GM19099 (cell line): ENCODE measurements around the gene ARMC9.

Experiments
- POLR2A ChIP-seq: IDR thresholded peaks from 3 replicates; pipeline ENCODE4 v1.6.1; 2011; ENCODE audit warnings: low read depth; ENCODE audit not compliant: insufficient read length; ENCODE audit errors: extremely low read depth

Gene ARMC9

GRCh38 chr2:231341100-231341499 is 142.7 kb downstream of the ARMC9 start:
- TF ChIP-seq POLR2A: no peak

DNA sequence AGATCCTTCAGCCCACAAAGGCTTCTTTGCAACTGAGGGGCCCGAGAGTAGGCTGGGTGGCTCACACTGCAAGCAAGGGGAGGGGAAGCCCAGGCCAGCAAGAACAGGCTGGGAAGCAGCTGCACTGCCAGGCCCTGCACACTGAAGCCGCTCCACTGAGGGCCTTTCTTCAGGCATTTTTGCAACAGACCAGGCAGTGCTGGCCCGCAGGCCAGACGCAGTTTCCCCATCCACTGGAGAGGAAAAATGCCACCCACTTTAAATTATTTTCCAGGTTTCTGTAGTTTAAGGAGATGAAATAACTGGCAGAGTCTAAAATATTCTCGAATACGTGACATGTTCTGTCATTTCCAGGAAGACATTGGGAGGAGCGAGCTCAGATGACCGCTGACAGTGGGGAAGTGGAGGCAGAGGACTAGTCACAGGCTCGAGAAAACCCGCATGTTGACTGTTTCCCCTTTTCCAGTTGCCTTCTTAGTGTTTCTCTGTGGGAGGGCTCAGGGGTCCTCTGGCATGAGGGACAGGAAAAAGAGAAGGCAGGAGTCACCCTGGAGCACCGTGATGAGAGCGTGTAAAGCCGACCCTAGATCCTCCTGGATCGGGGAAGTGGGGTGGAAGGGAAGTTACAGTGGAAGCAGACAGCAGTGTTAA is 143.8 kb downstream of the ARMC9 start:
- TF ChIP-seq POLR2A: no peak

DNA sequence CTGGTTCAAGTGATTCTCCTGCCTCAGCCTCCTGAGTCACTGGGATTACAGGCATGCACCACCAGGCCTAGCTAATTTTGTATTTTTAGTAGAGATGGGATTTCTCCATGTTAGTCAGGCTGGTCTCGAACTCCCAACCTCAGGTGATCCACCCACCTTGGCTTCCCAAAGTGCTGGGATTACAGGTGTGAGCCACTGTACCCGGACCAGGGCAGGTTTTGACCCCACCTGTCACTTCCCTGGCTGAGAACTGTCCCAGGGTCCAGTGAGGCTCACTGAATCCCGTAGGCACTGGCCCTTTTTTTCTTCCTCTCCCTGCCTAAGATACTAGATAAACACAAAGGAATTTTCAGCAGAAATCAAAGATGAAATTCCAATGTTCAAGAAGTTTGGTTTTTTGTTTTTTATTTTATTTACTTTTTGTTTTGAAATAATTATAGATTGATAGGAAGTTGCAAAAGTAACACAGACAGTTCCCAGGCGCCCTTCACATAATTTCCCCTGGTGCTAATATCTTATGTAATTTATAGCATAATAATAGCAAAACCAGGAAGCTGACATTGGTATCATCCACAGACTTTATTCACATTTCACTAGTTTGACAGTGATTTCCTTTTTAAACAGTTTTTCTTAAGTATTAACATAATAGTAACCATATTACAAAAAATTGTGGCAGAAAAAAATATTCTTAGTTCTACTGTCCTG is 144.7 kb downstream of the ARMC9 start:
- TF ChIP-seq POLR2A: no peak

DNA sequence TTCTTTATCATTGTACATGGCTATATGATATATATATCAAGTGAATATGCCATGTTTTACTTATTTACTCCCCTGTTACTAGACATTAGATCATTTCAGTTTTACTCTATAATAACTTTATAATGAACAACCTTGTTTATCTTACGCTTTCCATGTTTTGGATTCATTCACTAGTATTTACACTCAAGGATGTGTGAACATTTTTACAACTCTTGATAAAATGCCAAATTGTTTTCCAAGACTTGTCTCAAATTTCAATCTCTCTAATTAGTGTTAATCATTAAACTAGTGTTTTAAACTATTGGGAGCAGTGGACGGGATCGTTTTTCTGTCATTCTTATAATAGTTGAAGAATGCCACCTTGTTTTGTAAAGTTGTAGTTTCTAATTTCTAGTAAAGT is 145.6 kb downstream of the ARMC9 start:
- TF ChIP-seq POLR2A: no peak

- no peak for TF ChIP-seq POLR2A
These were observed 146.4 kb downstream of the ARMC9 start for GRCh38 chr2:231344851-231345250.

DNA sequence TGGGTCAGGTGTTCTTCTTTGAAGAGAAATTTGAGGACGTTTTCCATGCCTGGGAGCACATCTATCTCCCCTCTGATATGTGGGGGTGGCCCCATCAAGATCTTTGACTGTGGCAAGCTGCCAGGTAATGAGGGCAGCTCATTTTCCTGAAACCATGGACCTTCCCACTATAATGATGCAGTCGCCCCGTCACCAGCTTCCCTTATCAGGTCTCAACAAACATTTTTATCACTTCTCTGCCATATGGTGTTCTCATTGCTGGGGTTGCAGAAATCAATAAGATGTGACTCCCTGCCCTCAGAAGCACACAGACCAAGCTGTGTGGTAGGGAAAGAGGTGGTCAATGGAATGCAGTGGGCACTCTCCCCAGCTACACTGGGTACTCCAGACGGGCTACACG is 148.7 kb downstream of the ARMC9 start:
- TF ChIP-seq POLR2A: no peak

- TF ChIP-seq POLR2A: no peak
These were observed 149.2 kb downstream of the ARMC9 start for GRCh38 chr2:231347638-231348037.

- TF ChIP-seq POLR2A: no peak
These were observed 149.7 kb downstream of the ARMC9 start for GRCh38 chr2:231348173-231348572.

- no peak for TF ChIP-seq POLR2A
These were observed 150.4 kb downstream of the ARMC9 start for GRCh38 chr2:231348704-231349373.

- TF ChIP-seq POLR2A: no peak
These were observed 153.2 kb downstream of the ARMC9 start for GRCh38 chr2:231351648-231352047.

- TF ChIP-seq POLR2A: no peak
These were observed 155.0 kb downstream of the ARMC9 start for GRCh38 chr2:231353469-231353868.

DNA sequence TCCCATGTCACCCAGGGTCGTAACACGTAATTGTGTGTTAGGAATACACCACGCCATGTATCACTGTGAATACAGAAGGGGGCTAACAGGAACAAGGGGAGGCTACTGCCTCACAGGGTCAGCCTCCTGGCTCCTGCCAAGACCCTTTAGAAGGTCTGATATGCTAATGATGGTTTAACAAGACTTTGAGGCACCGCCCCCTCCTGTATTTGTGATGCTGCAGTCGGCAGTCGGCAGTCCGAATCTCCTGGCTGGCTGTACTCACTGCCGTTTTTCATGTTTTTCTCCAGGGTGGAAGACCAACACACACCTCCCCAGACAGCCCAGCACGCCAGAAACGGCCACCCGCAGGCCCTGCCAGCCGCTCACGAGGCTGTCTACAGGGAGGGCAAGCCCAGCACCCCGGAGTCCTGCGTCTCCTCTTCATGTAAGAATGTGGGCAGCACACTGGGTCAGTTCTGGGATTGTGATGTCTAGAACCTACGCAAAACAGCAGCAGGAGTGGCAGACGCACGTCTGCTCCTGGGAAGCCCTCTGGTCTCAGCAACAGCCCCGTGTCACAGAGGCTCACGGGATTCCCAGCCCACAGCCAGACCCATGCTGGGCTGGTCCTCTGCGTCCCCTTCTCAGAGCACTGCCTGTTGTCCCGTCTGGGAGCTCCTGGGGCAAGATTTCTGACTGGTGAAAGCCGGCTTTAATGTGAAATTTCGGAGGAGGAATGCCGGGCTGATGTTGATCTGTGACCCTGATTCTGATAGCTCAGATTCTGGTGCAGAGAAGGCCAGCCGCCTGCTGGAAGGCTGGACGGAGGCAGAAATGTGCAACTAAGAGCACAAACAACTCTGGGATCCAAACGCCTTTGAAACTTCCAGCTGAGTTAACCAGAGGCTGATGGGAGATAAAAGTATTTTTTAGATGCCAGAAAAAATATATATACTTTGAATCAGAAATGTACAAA is 157.4 kb downstream of the ARMC9 start:
- TF ChIP-seq POLR2A: no peak

- no peak for TF ChIP-seq POLR2A
These were observed 158.0 kb downstream of the ARMC9 start for GRCh38 chr2:231356466-231356844.

DNA sequence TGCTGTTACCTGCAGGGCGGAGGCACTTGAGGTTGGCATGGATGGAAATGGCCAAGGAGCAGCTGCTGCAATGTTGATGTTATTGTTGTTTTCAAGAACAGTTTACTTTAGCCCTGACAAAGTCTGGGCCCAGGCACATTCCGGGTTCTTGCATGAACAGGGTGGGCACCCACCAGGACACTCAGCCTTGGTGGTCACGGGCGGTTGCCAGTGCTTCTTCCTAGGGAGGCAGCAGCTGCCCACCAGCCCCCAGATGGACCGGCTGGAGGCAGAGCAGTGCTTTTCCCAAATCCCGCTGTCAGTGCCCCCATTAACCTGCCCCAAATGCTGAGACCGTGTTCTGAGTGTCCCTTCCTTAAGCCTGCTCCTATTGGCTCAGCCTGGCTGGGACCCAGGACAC is 158.6 kb downstream of the ARMC9 start:
- no peak for TF ChIP-seq POLR2A

DNA sequence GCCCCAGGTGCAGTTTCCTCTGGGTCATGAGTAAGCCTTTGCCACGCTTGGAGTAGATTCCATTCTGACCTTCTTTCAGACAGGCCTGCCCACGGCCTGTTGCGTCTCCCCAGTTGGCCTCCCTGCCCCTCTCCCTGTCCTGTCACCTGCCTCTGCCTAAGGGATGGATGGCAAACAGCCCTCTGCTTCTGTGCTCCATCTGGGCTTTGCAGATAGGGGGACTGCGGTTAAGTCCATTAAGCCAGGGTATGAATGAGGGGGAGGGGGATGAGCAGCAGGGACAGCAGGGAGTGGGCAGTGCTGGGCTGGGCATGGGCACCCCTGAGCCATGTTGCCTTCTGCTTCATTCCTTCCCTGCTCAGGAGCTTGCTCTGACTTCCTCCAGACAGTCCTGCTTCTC is 159.5 kb downstream of the ARMC9 start:
- TF ChIP-seq POLR2A: no peak

DNA sequence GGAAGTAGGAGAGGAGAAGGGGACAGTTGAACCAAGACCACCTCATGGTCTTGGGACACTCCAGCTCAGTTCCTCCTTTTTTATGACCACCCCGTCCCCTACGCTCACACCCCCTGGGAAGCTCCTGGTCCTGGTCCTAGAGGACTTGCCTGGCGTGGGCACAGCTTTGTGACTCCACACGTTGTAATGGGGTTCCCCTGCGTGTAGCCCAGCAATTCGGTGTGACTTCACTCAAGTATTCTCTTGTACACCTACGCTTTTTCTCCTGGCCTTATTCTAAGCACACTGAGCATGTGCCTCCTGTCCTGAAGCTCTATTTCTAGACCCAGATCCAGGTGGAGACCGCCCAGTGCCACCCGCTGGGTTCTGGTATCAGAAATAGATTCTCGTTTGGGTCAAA is 161.0 kb downstream of the ARMC9 start:
- no peak for TF ChIP-seq POLR2A

- no peak for TF ChIP-seq POLR2A
These were observed 161.5 kb downstream of the ARMC9 start for GRCh38 chr2:231359948-231360347.
